Neural cell (in vitro differentiated cells): Measurements from ENCODE around the gene ST7L.

Experiments used
- CTCF ChIP-seq: fragments of 450-650 bp; IDR thresholded peaks from 2 replicates; pipeline ENCODE4 v1.5.1; 2014; ENCODE audit warnings: antibody characterized with exemption, mild to moderate bottlenecking, moderate library complexity; ENCODE audit not compliant: poor library complexity, severe bottlenecking
- EZH2 ChIP-seq: fragments of 200-600, 300-800 bp; shearing (Covaris generic), sonication (generic); IDR thresholded peaks from 2 replicates; pipeline ENCODE4 v1.6.1; 2014; ENCODE audit warnings: antibody characterized with exemption, low read length, borderline replicate concordance, mild to moderate bottlenecking; ENCODE audit not compliant: insufficient read depth, poor library complexity, severe bottlenecking
- POLR2AphosphoS5 ChIP-seq: IDR thresholded peaks from 2 replicates; pipeline ENCODE4 v1.6.1; 2012
- RAD21 ChIP-seq: fragments of 450-650 bp; conservative IDR thresholded peaks from 2 replicates; pipeline ENCODE4 v1.6.1; 2014; ENCODE audit warnings: antibody characterized with exemption, mild to moderate bottlenecking, moderate library complexity

- TF ChIP-seq CTCF (no peak), EZH2 (no peak), POLR2AphosphoS5 (no peak), RAD21 (no peak)
Observed at GRCh38 chr1:112581586-112582192, 37.3 kb downstream of the ST7L start.
